Activated naive CD4-positive, alpha-beta T cell (primary cell): ENCODE data around the gene RHBDD1.

ENCODE experiments used
- DNase-seq, 4 experiments: peaks; one replicate each; lab custom pipeline; 2025; lab: John Stamatoyannopoulos, UW

The RHBDD1 gene

GRCh38 chr2:226915846-226916360 is 80.0 kb downstream of the RHBDD1 start:
- DNase-seq: no peak

- DNase-seq: no peak
Measured at GRCh38 chr2:226916669-226917068, 80.8 kb downstream of the RHBDD1 start.

- DNase-seq: no peak
Measured at GRCh38 chr2:226932443-226932842, 96.6 kb downstream of the RHBDD1 start.

- no peak for DNase-seq
Measured at GRCh38 chr2:226934546-226935201, 98.8 kb downstream of the RHBDD1 start.

GRCh38 chr2:226943862-226944620 is 108.2 kb downstream of the RHBDD1 start:
- no peak for DNase-seq

- DNase-seq: no peak
Measured at GRCh38 chr2:226953206-226953605, 117.4 kb downstream of the RHBDD1 start.

- DNase-seq: no peak
Measured at GRCh38 chr2:226953826-226954225, 118.0 kb downstream of the RHBDD1 start.

GRCh38 chr2:226956659-226957058 is 120.8 kb downstream of the RHBDD1 start:
- DNase-seq: no peak

GRCh38 chr2:226959418-226959817 is 123.6 kb downstream of the RHBDD1 start:
- no peak for DNase-seq

- no peak for DNase-seq
Measured at GRCh38 chr2:226962176-226962773, 126.4 kb downstream of the RHBDD1 start.

- DNase-seq: no peak
Measured at GRCh38 chr2:226963528-226963927, 127.7 kb downstream of the RHBDD1 start.

GRCh38 chr2:226965376-226965775 is 129.5 kb downstream of the RHBDD1 start:
- no peak for DNase-seq

- DNase-seq: no peak
Measured at GRCh38 chr2:226969417-226970080, 133.7 kb downstream of the RHBDD1 start.

- no peak for DNase-seq
Measured at GRCh38 chr2:226970362-226970761, 134.5 kb downstream of the RHBDD1 start.

- no peak for DNase-seq
Measured at GRCh38 chr2:226971084-226971483, 135.2 kb downstream of the RHBDD1 start.

- DNase-seq: no peak
Measured at GRCh38 chr2:226971770-226972169, 135.9 kb downstream of the RHBDD1 start.

GRCh38 chr2:226973816-226974215 is 138.0 kb downstream of the RHBDD1 start:
- no peak for DNase-seq

- no peak for DNase-seq
Measured at GRCh38 chr2:226977775-226978190, 141.9 kb downstream of the RHBDD1 start.

- DNase-seq: no peak
Measured at GRCh38 chr2:226978300-226978699, 142.4 kb downstream of the RHBDD1 start.

- no peak for DNase-seq
Measured at GRCh38 chr2:226979004-226979403, 143.2 kb downstream of the RHBDD1 start.

- DNase-seq: no peak
Measured at GRCh38 chr2:226981791-226982326, 146.0 kb downstream of the RHBDD1 start.
